Epithelial cell of proximal tubule (primary cell): ENCODE data around the gene ITPKB. TPM values are rescaled to one million over a fixed set of nuclear protein-coding genes. Genes with fewer than 3 reads are reported as not detected.

ENCODE experiments used
- DNase-seq: peaks from one replicate; pipeline ENCODE4 v3.0.0-alpha.2; 2011; ENCODE audit warnings: low read depth
- H3K4me3 ChIP-seq: 2 replicates; pipeline ENCODE4 v1.5.1; 2011; ENCODE audit warnings: low read depth, mild to moderate bottlenecking, low read length
- total RNA-seq: library from RNA; depleted of rRNA; stranded (reverse); fragments of >200 nt; gene quantifications from 2 replicates; pipeline ENCODE4 v1.2.3, GENCODE V29; 2015
- TF ChIP-seq, protein P1 (sequence below): conservative IDR thresholded peaks from 2 replicates; pipeline ENCODE4 v1.5.1; 2012; ENCODE audit warnings: low read depth, mild to moderate bottlenecking, low read length

ITPKB gene
- total RNA-seq, 1 donor from 2014 or later: 5.1 TPM

DNA sequence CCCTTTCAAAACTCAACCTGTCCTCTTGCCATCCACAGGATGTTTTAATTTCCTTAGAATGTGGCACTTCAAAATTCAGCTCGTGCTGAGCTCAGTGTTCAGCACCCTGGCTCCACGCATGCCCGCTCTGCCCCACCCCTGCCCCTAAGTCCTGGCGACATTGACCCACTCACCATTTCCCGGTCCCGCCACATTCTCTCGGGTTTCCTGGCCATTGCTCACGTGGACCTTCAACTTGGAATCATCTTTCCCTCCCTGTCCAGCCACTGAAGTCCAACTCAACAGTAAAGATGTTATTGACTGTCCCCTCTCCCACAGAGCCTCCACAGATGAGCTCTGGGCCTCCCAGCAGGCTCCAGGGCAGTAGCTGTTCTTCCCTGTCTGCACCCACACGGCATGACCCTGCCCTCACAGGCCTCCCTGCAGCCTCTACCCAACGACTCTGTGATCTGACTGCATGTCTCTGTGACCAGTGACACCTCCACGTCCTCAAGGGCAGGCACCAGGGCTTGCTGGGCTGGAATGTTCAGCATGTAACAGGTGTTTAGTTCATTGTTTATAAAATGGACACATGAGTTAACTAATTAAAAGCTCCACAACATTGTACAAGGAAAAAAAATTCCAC, 53.8 kb downstream of the ITPKB start:
- no peak for DNase-seq
- no peak overlapping the region for H3K4me3 ChIP-seq
- TF ChIP-seq, protein P1, sequence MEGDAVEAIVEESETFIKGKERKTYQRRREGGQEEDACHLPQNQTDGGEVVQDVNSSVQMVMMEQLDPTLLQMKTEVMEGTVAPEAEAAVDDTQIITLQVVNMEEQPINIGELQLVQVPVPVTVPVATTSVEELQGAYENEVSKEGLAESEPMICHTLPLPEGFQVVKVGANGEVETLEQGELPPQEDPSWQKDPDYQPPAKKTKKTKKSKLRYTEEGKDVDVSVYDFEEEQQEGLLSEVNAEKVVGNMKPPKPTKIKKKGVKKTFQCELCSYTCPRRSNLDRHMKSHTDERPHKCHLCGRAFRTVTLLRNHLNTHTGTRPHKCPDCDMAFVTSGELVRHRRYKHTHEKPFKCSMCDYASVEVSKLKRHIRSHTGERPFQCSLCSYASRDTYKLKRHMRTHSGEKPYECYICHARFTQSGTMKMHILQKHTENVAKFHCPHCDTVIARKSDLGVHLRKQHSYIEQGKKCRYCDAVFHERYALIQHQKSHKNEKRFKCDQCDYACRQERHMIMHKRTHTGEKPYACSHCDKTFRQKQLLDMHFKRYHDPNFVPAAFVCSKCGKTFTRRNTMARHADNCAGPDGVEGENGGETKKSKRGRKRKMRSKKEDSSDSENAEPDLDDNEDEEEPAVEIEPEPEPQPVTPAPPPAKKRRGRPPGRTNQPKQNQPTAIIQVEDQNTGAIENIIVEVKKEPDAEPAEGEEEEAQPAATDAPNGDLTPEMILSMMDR: no peak

DNA sequence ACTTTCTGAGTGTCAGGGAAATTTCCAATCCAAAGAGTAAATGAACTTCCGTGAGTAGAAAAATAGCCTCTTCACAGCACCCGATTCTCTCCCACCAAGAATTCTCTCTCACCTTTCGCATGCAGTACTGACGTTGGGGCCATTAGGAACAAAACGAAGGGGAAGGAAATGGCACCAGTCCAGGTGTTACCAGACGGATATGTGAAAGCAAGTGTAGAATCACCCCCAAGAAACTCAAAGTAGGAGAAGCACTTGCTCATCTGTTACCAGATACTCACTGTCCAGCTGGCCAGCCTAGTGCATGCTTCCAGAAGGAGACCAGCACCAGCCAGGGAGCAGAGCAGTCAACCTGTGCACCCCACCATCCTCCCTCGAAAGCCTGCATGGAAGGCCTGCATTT, 55.1 kb downstream of the ITPKB start:
- no peak overlapping the region for H3K4me3 ChIP-seq
- no peak for DNase-seq
- TF ChIP-seq, protein P1: no peak

DNA sequence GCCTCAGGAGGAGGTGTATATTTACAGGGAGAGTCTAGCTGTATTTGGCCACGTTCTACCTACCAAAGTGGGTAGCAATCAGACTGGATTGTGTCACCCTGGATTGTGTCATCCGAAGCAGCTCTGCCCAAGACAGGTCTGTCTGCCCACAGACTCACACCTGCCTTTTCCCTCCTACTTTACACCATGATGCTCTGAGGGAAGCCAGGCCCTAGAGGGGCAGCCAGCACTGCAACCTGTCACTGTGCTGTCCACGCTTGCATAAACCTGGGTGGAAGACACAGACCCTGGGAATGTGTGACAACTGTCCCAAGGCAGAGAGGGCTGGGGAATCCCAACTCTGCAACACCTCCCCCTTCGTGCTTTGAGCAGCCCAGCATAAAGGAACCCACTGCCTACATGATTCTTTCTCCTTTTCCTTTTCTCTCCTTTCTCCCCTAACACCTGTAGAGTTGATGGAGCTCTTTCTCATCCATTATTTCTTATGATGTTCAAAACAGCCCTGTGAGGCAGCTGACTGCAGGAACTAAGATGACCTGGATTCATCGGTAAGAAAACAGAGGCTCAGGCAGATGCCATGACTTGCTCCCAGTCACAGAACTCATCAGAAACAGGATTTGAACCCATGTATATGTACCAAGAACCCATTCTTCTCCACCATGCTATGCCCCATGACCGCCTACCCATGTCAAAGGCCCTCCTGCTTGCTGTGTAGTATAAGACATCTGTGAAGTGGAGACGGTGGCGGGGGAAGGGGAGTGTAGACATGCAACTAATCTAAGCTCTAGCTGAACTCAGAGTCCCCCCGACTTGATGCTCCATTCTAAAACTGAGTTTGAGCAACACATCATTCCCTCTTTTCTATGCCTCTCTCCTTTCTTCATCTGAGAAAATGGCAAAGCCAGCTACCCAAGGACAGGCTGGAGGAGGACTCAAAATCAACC, 55.9 kb downstream of the ITPKB start:
- TF ChIP-seq, protein P1: no peak
- H3K4me3 ChIP-seq: no peak overlapping the region
- DNase-seq: no peak

DNA sequence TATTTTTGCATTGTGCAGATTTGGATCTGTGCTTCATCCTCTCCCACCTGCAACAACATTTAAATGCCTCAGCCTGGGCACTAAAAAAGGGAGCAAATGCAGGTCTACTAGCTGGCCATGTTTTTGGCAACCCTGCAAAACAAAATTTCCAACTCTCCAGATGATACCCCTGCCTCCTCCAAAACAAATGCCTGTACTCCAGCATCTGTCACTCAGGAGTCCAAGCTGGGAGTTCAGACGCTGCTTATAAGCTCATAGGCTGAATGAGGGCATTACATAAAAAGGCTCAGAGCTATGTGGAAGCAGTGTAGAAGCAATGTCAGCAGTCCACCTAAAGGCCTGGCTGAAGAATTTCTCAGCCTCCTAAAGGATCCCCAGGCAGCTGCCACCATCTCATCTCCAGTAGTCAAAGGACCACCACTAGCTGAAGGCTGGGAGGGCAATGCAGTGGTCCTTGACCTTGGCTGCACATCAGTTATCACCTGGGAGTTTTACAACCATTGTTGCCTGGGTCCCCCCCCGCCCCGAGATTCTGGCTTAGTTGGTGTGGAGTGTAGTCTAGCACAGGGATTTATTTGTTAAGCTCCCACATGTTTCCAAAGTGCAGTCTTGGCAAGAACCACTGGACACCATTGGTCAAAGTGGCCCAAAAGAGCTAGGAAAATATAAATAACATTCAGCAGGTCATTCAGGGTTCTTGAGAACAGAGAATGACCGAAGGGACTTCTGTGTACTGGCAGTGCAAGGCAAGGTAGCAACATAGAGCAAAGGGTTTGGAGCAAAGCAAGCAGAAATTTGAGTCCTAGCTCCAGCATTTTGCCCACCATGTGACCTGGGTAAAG, 57.2 kb downstream of the ITPKB start:
- TF ChIP-seq, protein P1: no peak
- no peak for DNase-seq

DNA sequence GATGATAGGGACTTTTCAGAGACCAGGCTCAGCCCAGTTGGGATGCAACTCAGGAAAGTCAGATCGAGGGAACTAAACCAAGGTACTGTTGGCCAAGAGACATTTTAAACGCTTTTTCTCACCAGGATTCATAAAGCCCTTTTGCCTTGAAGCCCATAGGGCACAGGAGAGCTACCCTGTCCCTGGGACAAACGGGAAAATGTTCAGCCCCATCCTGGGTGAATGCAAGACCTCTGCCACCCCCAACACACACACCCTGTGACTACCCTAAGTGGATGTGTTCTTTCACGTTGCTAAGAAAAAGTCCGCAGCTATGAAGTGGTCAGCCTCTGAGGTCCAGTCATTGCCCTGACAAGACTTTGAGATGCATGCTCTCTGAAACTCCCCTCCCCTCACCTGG, 58.4 kb downstream of the ITPKB start:
- DNase-seq: no peak
- TF ChIP-seq, protein P1: no peak
- H3K4me3 ChIP-seq: no peak overlapping the region

More for the DNA sequence above, 57.2 kb downstream of the ITPKB start:
- no peak overlapping the region for H3K4me3 ChIP-seq

DNA sequence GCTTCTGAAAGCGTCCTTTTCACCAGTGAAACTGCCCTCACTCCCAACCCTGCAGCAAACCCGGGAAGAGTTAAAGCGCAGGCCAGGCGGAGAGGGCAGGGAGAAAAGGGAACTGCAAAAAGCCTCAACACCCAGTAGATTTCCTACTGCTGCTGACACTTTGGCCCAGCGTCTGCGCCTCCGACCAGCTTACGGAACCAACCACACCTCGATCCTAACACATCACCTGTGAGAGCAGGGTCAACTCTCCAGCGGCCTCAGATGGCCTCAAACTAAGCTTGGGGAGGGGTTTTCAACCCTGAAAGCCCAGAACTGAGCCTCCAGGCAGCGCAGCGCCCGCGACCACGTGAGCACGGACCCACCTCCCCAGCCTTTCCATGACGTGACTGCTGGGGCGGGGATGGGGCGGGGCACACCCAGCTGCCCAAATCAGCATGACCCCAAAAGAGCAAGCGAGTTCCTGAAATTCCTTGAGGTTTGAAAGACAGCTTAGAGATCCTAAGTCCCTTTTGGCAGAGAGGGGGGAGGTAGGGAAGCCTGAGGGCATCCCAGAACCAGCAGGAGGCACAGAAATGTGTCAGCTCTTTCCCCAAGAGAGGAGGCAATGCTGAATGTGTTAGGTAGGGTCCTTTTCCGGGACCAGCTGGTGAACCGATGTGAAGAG, 59.1 kb downstream of the ITPKB start:
- DNase-seq: no peak
- TF ChIP-seq, protein P1: no peak
- H3K4me3 ChIP-seq: peak overlapping the region; percentile 54
